H1 (cell line): ENCODE results near the gene B3GAT1. TPM values are rescaled to one million over a fixed set of nuclear protein-coding genes. Genes with fewer than 3 reads are reported as not detected.

Experiments used
- CTBP2 ChIP-seq: IDR thresholded peaks from 2 replicates; pipeline ENCODE4 v1.7.0; 2011; ENCODE audit warnings: borderline replicate concordance, mild to moderate bottlenecking, moderate library complexity, mixed read lengths, low read length; ENCODE audit not compliant: insufficient read depth, insufficient read length
- KDM1A ChIP-seq: fragments of 200-600, 300-600 bp; sonication (generic); IDR thresholded peaks from 2 replicates; pipeline ENCODE4 v1.7.1; 2016; ENCODE audit warnings: mild to moderate bottlenecking, low read length, borderline replicate concordance
- SAP30 ChIP-seq: fragments of 300-600 bp; sonication (generic); IDR thresholded peaks from 2 replicates; pipeline ENCODE4 v1.7.1; 2012; ENCODE audit warnings: low read length, moderate library complexity, mild to moderate bottlenecking, inconsistent platforms; ENCODE audit not compliant: insufficient read depth, insufficient replicate concordance
- SUZ12 ChIP-seq: fragments of 200-600 bp; sonication (generic); IDR thresholded peaks from 2 replicates; pipeline ENCODE4 v1.6.1; 2012; ENCODE audit warnings: mild to moderate bottlenecking, inconsistent platforms, low read length, moderate library complexity, mixed read lengths
- TAF7 ChIP-seq: optimal IDR thresholded peaks from 2 replicates; pipeline ENCODE3; 2011; ENCODE audit warnings: low read depth, mild to moderate bottlenecking, inconsistent platforms, low read length, moderate library complexity, borderline replicate concordance
- TCF12 ChIP-seq: IDR thresholded peaks from 2 replicates; pipeline ENCODE4 v1.6.1; 2011; ENCODE audit warnings: low read depth, mild to moderate bottlenecking, low read length
- TEAD4 ChIP-seq: IDR thresholded peaks from 2 replicates; pipeline ENCODE4 v1.6.1; 2012; ENCODE audit warnings: low read depth, low read length, inconsistent platforms, mixed read lengths
- polyA plus RNA-seq, 7 experiments: library from polyadenylated mRNA; depleted of rRNA in 3 of 7; stranded (reverse) in 5 of 7; unstranded in 2 of 7; fragments of >200 nt in 5 of 7; fragments of 200-250 nt in 2 of 7; gene quantifications; 1 replicate in 5 of 7; 2 replicates in 1 of 7; 4 replicates in 1 of 7; pipeline versions ENCODE4 v1.2.1 to v1.2.3, GENCODE V29; 2011 to 2013; ENCODE audit warnings: missing spikeins in 2 of 7, mixed read lengths in 2 of 7
- total RNA-seq: library from RNA; stranded (reverse); fragmentation: NEBNext Ultra II Directional; extraction: Animal tissue kit (Norgen Biotek cat#: 25700); gene quantifications from 2 replicates; pipeline ENCODE4 v1.2.1, GENCODE V29; 2021

The B3GAT1 gene
- total and polyA plus RNA-seq, 2 of the 8 experiments (the other 6 are each of a cell fraction or from before 2014, with no cell fraction given): 19.7 to 32.4 TPM

GRCh38 chr11:134410766-134411165 lies 1.3 kb downstream of the B3GAT1 start (continued):
- no peak for TF ChIP-seq SUZ12
- no peak for TF ChIP-seq TAF7
- no peak for TF ChIP-seq CTBP2
- TF ChIP-seq TEAD4: no peak
- no peak for TF ChIP-seq SAP30
- TF ChIP-seq KDM1A: no peak
- no peak for TF ChIP-seq TCF12
